22Rv1 (cell line): Measurements from ENCODE around the gene KCNJ15.

Experiments
- CTCF ChIP-seq: fragments of 450-650 bp; IDR thresholded peaks from 2 replicates; pipeline ENCODE4 v1.5.1; 2017; ENCODE audit warnings: mild to moderate bottlenecking
- ZFX ChIP-seq: fragments of 450-650 bp; IDR thresholded peaks from 2 replicates; pipeline ENCODE4 v1.6.1; 2017; ENCODE audit warnings: antibody characterized with exemption, borderline replicate concordance

GRCh38 chr21:38352536-38353219, 95.9 kb downstream of the KCNJ15 start:
- peak; percentile 72 for TF ChIP-seq CTCF
- TF ChIP-seq ZFX: no peak
